A673 (cell line): ENCODE measurements around the gene FYCO1. TPM values are rescaled to one million over a fixed set of nuclear protein-coding genes. Genes with fewer than 3 reads are reported as not detected.

ENCODE experiments used
- BruUV-seq: library from RNA; stranded (reverse); fragments of 400-500 nt; replicated peaks from 2 replicates; lab custom pipeline; 2021; lab: Mats Ljungman, UMichigan
- CTCF ChIA-PET: fragments of 300-600 bp; sonication (Branson Sonifier 250); formaldehyde crosslinking; loops from one replicate; lab custom pipeline; 2022; ENCODE audit warnings: antibody characterized with exemption; lab: Charles Lee
- POLR2A ChIA-PET: fragments of 300-600 bp; sonication (Branson Sonifier 250); formaldehyde crosslinking; loops from one replicate; lab custom pipeline; 2022; ENCODE audit warnings: antibody characterized with exemption; ENCODE audit not compliant: low non-redundant PET; lab: Charles Lee
- DNase-seq: peaks from one replicate; pipeline ENCODE4 v3.0.0-alpha.2; 2015; ENCODE audit warnings: low spot score
- H3K27ac ChIP-seq: fragments of 200-600 bp; sonication (generic); 2 replicates; pipeline ENCODE4 v1.5.1; 2016; ENCODE audit warnings: mixed run types, low read depth, mild to moderate bottlenecking, mixed read lengths, antibody characterized with exemption, low read length; ENCODE audit not compliant: poor library complexity, severe bottlenecking
- H3K27me3 ChIP-seq: fragments of 200-600 bp; sonication (generic); replicated peaks from 2 replicates; pipeline ENCODE4 v1.6.1; 2017; ENCODE audit warnings: mixed run types, low read depth, mild to moderate bottlenecking, mixed read lengths, antibody characterized with exemption, low read length; ENCODE audit not compliant: insufficient read depth, poor library complexity
- H3K36me3 ChIP-seq: fragments of 200-600 bp; sonication (generic); 2 replicates; pipeline ENCODE4 v1.6.1; 2016; ENCODE audit warnings: mixed run types, mild to moderate bottlenecking, mixed read lengths, antibody characterized with exemption, low read length; ENCODE audit not compliant: insufficient read depth, poor library complexity, severe bottlenecking
- H3K4me1 ChIP-seq: fragments of 200-600 bp; sonication (generic); 2 replicates; pipeline ENCODE4 v1.6.1; 2017; ENCODE audit warnings: mixed run types, mild to moderate bottlenecking, mixed read lengths, antibody characterized with exemption, low read length; ENCODE audit not compliant: insufficient read depth, poor library complexity, severe bottlenecking
- H3K4me3 ChIP-seq: fragments of 200-600 bp; sonication (generic); 2 replicates; pipeline ENCODE4 v1.5.1; 2016; ENCODE audit warnings: low read depth, mixed run types, mild to moderate bottlenecking, mixed read lengths, low read length; ENCODE audit not compliant: poor library complexity, severe bottlenecking
- H3K9me3 ChIP-seq: fragments of 200-600 bp; sonication (generic); 2 replicates; pipeline ENCODE4 v1.6.1; 2016; ENCODE audit warnings: mixed run types, low read depth, mild to moderate bottlenecking, mixed read lengths, antibody characterized with exemption, low read length; ENCODE audit not compliant: poor library complexity, severe bottlenecking
- CTCF ChIP-seq: fragments of 300-800, 200-600 bp; sonication (generic); conservative IDR thresholded peaks from 2 replicates; pipeline ENCODE4 v1.5.1; 2017; ENCODE audit warnings: low read depth, mild to moderate bottlenecking, antibody characterized with exemption, low read length, moderate library complexity, mixed read lengths
- EZH2 ChIP-seq: fragments of 200-600 bp; sonication (generic); IDR thresholded peaks from 2 replicates; pipeline ENCODE4 v1.6.1; 2017; ENCODE audit warnings: borderline replicate concordance, low read depth, mild to moderate bottlenecking, mixed read lengths, antibody characterized with exemption, low read length; ENCODE audit not compliant: poor library complexity, severe bottlenecking
- intact Hi-C: fragments of 100-400 bp; cut with micrococcal nuclease; formaldehyde crosslinking; loops from one replicate; pipeline ENCODE4 v1.10.0; 2022; ENCODE audit not compliant: unreplicated experiment
- total RNA-seq: library from RNA; stranded (reverse); gene quantifications from 2 replicates; pipeline ENCODE4 v1.2.3, GENCODE V29; 2021

The FYCO1 gene
- total RNA-seq, 1 experiment from 2014 or later, result 7.4 TPM

GRCh38 chr3:45964139-45964538 is 31.5 kb downstream of the FYCO1 start:
- intact Hi-C loops, result no loop called here
- Histone ChIP-seq H3K4me1 (no peaks in the 10 kb centered on the region), H3K27ac (no peak overlapping the region), H3K9me3 (no peaks in the 10 kb centered on the region), H3K27me3 (no peaks in the 10 kb centered on the region), H3K4me3 (no peak overlapping the region), H3K36me3 (peaks cover 3% of the 10 kb centered on the region)
- CTCF ChIA-PET, result no interaction called here
- POLR2A ChIA-PET, result no interaction called here
- no peak for DNase-seq
- TF ChIP-seq CTCF (no peak), EZH2 (no peak)
- BruUV-seq, result no TSS peak

GRCh38 chr3:45962033-45962432 is 33.6 kb downstream of the FYCO1 start:
- no peak overlapping the region for H3K4me3 ChIP-seq
- H3K27me3 ChIP-seq, result no peaks in the 10 kb centered on the region
- H3K4me1 ChIP-seq, result no peaks in the 10 kb centered on the region
- H3K27ac ChIP-seq, result no peak overlapping the region
- no TSS peak for BruUV-seq
- DNase-seq, result no peak
- H3K36me3 ChIP-seq, result peaks cover 3% of the 10 kb centered on the region
- TF ChIP-seq CTCF, result no peak
- no peak for TF ChIP-seq EZH2
- no peaks in the 10 kb centered on the region for H3K9me3 ChIP-seq
- ChIA-PET POLR2A (no interaction called here), CTCF (no interaction called here)
- intact Hi-C loops, result no loop called here

DNA sequence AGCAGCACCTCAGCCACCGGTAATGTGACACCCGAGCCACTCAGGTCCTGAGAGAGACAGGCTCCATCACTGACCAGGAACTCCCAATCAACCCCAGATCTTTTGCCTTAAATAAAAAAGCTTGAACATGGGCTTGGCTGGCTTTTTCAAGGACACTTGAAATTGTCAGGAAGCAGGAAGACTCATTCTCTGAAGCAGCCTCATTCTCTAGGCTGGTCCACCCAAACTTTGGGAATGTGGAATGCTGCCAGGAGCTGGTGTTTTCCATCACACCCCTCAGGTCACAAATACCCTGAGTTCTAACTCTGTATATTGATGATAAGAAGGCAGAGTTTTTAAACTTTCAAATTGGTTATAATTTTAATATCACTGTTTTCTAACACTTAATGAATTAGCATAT is 35.3 kb downstream of the FYCO1 start:
- Histone ChIP-seq H3K36me3 (peaks cover 3% of the 10 kb centered on the region), H3K4me3 (no peak overlapping the region), H3K27me3 (no peaks in the 10 kb centered on the region), H3K27ac (no peak overlapping the region), H3K9me3 (no peaks in the 10 kb centered on the region), H3K4me1 (no peaks in the 10 kb centered on the region)
- no peak for DNase-seq
- intact Hi-C loops, result no loop called here
- BruUV-seq, result no TSS peak
- ChIA-PET POLR2A (no interaction called here), CTCF (no interaction called here)
- TF ChIP-seq CTCF (no peak), EZH2 (no peak)
